Endometrial microvascular endothelial cells (primary cell): ENCODE measurements around the gene FAM114A2. TPM values are rescaled to one million over a fixed set of nuclear protein-coding genes. Genes with fewer than 3 reads are reported as not detected.
"Not testable (repeated sequence)": the region's sequence is repeated elsewhere in the genome, so short reads cannot be mapped to it uniquely, and the experiment has no call there.

Source experiments
- in situ Hi-C: cut with HindIII; loops from 2 replicates; pipeline ENCODE4 v1.10.0; 2017; ENCODE audit warnings: low sequenced_read_pairs, low pct_unique_long_range_greater_than_20kb; ENCODE audit errors: inconsistent ontology term
- total RNA-seq: library from RNA; depleted of rRNA; stranded (reverse); fragments of >200 nt; gene quantifications from one replicate; pipeline ENCODE4 v1.2.3, GENCODE V29; 2015; ENCODE audit errors: inconsistent ontology term

Gene FAM114A2
- 11.9 TPM for total RNA-seq

DNA sequence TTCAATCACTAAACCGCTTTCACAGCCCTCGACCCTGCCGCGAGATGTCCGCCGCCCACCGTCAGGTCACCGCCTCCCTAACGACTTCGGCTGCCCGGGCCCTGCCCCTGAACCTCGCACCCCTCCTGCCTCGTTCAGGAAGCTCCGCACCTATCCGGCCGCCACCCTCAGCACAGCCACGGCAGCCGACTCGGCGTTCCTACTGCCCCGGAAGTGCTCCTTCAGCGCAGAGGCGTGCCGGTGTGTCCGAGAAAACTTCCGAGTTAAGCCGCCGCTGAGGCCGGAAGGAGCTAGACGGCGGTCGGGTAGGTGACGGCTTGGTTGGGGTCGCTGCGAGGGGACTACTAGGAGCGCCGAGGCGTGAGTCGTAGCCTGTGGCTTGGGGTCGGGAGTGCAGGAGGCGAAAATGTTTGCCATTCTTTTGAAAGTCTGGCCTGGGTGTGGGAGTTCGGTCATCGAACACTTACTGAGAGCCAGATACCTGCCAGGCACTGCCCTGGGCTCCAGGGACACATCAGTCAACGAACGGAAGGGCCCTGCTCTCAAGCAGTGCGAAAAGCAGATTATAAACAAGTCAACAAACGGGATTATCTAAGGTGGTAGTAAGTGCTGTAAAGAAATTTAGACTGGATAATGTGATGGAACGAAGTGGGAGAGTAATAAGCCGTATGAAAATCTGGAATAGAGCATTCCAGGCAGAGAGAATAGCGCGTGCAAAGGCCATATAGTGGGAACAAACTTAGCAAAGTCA, at the start of gene FAM114A2, which contains the start of gene MFAP3:
Gene FAM114A2, minus strand, starts transcription at position 204 of the 751 bp plus-strand sequence. CDS start 3,957 bp downstream, outside the sequence.
Gene MFAP3, plus strand, starts transcription at position 261 of the 751 bp plus-strand sequence. CDS start 10,756 bp downstream, outside the sequence.
- in situ Hi-C loops = no loop called here

DNA sequence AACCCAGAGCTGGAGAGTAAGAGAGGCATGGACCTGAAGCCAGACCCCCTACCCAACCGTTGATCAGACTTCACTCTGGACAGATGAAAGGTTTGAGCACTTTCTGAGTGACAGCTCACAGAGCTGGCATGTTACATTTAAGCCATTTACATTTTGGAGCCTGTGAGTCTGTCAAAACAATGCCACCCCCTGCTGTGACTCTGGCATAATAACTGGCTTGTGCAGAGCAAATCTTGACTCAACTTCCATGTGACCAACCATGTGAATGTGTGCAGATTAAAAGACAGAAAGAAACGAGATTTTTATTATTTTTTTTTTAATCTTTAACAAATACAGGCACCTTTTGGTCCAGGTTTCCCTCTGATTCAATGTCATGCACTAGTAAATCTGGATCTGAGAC, 48.5 kb upstream of the FAM114A2 start:
- in situ Hi-C loops = no loop called here

DNA sequence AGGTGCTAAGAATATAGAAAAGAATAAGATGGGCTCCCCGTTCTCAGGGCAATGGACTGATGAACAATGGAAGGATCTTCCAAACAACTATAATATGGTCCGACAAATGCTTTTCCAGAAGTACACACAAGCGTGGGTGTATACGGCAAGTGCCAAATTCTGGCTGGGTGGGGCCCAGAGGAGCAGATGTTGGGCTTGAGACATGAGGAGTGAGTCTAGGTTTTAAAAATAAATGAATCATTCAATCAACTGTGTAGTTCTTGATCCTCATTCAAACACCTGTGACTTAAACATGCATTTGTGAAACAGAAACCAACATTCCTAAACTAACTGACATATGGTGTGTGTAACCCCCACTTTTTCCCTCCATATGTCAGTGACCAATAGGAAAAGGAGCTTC, 47.9 kb upstream of the FAM114A2 start:
- in situ Hi-C loops = no loop called here

DNA sequence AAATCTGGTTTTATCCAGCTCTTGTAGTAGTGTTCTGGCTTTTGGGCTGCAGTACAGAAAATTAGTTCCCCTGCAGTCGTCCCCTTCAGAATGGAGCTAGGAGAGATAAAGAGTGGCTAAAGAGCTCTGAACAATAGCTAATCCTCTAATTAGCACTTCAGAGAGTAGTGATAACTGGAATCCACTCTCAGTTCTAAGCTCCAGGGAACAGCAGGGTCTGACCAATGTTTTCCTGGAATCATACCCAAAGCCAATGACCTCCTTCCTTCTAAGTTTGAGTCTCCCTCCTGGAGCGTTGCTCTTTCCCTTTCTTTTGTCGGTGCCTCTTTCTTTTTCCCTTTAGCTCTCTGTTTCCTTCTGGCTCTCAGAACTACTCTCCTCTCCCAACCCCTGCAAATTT, 47.4 kb upstream of the FAM114A2 start:
- in situ Hi-C loops = no loop called here

GRCh38 chr5:154084062-154084639, 45.4 kb upstream of the FAM114A2 start:
- in situ Hi-C loops = no loop called here

- in situ Hi-C loops = no loop called here
Measured at GRCh38 chr5:154081246-154081645, 42.5 kb upstream of the FAM114A2 start.

GRCh38 chr5:154078272-154078671, 39.6 kb upstream of the FAM114A2 start:
- in situ Hi-C loops = no loop called here

- in situ Hi-C loops = no loop called here
Measured at GRCh38 chr5:154077696-154078095, 39.0 kb upstream of the FAM114A2 start.

DNA sequence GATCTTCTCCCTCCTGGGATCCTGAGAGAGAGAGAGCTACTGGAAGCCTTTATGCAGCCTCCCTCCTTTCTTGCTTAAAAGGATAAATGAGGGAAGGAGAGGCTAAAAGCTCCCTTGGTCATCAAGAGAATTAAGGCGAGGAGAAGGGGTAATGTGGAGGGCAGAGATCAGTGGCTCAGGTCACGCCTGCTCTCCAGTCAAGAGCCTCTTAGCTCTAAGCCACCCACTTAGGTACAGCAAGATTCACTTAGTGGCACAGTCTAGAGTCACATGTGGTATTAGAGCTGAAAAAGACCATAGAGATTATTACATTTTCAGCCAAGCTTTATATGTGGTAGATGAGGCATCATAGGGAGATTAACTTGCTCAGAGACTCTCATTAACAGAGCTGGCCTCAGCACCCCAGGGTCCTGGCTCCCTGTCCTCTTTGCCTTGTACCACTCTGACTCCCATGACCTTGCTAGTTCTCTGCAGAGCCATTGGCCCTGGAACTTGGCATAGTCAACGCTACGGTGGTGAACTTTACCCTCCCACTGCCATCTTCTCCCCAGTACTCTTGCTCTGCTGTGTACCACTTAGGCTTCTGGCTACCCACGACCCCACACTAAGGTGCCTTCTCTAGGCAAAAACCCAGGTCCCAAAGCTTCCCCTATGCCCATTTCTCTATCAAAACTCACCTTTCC, 37.7 kb upstream of the FAM114A2 start:
- in situ Hi-C loops = no loop called here

- in situ Hi-C loops = no loop called here
Measured at GRCh38 chr5:154072414-154073171, 33.9 kb upstream of the FAM114A2 start.

DNA sequence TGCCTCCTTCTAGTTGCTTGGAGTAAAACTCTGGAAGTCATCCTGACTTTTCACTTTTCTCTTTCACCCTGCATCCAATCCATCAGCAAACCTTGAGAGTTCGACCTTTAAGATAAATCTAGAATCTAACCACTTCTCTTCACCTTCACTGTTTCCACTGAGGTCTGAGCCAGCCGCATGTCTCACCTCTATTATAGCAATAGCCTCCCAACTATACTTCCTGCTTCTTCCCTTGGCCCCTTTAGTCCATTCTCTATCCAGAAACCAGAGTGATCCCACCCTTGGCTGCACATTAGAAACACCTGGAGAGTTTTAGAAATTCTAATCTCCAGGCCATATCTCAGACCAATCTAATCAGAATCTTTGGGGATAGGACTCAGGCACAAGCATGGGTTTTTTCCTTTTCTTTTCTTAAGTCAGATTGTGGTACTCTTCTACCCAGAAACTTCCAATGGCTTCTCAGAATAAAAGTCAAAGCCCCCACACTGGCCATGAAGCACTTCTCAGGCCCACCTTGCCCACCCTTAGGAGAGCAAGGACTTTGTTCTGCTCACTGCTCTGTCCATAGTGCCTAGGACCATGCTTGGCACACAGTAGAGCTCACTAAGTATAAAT, 33.2 kb upstream of the FAM114A2 start:
- in situ Hi-C loops = no loop called here

GRCh38 chr5:154069854-154070253, 31.1 kb upstream of the FAM114A2 start:
- in situ Hi-C loops = not testable (repeated sequence)

DNA sequence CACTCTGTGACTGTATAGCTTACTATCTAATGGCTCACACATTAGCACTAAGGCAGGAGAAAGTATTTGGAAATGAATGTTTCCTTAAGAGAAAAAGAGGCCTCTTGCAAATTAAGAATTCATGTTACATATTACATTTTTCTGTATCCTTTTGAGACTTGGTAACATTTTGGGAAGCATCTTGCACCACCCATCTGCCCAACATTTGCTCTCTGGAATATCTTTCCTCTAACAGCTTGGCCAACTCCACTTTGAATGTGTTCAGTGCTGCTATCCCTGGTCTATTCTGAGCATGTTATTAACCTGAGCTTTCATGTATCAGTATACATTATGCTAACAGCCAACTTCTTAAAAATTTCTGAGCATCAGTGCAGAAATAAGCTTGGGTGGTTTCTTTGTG, 27.3 kb upstream of the FAM114A2 start:
- in situ Hi-C loops = no loop called here

- in situ Hi-C loops = no loop called here
Measured at GRCh38 chr5:154063372-154063771, 24.7 kb upstream of the FAM114A2 start.

GRCh38 chr5:154060606-154061005, 21.9 kb upstream of the FAM114A2 start:
- in situ Hi-C loops = no loop called here

DNA sequence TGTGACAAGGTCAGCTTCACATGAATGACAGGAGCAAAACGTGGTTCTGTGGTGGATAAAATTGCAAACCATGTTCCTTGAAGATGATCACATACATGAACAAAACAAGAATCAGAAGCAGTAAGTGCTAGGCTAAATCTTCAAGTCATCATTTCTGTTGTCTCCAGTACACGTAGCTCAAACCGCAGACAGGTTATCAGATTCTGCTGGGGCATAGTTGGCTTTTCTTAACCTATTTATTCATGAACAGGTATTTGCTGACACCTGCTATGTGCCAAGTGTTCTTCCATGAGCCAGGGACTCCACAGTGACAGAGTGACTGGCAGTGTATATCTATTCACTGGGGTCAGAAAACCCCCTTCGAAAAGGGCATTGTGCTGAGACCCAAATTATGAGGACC, 20.9 kb upstream of the FAM114A2 start:
- in situ Hi-C loops = no loop called here

DNA sequence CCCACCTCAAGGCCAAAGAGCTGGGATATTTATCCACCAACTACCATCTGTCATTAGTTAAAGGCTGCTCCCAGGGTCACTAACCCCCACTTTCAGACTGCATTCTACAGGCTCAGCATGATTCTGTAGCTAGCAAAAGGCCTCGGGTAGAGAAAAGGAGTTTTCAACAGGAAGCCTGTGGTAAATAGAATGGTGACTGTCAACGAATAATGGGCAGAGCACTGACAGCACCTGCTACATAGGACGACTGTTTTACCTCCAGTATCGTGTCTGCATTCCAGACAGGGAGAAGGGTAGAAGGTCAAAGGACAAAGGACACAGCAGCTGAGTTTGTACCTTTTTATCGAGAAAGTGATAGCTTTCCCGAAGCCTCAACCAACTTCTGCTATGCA, 20.3 kb upstream of the FAM114A2 start:
- in situ Hi-C loops = no loop called here

GRCh38 chr5:154058055-154059038, 19.6 kb upstream of the FAM114A2 start:
- in situ Hi-C loops = no loop called here
